T-cell (primary cell): Measurements from ENCODE around the gene CLCN7. TPM values are rescaled to one million over a fixed set of nuclear protein-coding genes. Genes with fewer than 3 reads are reported as not detected.

ENCODE experiments used
- ATAC-seq, 4 experiments: fragments of 200-7000 bp in 3 of 4; fragments of 150-1000 bp in 1 of 4; cut with Tn5 transposase; replicated peaks in 1 of 4; 1 replicate in 3 of 4; 2 replicates in 1 of 4; pipeline ENCODE4 v1.10.0; 2021; ENCODE audit warnings: moderate library complexity in 3 of 4, mild to moderate bottlenecking in 2 of 4, moderate number of reproducible peaks in 1 of 4
- CTCF ChIA-PET, 2 donors: fragments of 300-600 bp; sonication (Branson Sonifier 250); formaldehyde crosslinking; loops; one replicate each; lab custom pipeline; 2022; ENCODE audit warnings: antibody characterized with exemption in 2 of 2; lab: Charles Lee
- POLR2A ChIA-PET, 2 donors: fragments of 300-600 bp; sonication (Branson Sonifier 250); formaldehyde crosslinking; loops; one replicate each; lab custom pipeline; 2022; ENCODE audit warnings: antibody characterized with exemption in 2 of 2; lab: Charles Lee
- DNase-seq, 35 experiments: peaks; one replicate each; pipeline versions ENCODE4 v3.0.0 to v3.0.0-alpha.2; 2013 to 2023
- H3K27ac ChIP-seq: one replicate; pipeline ENCODE4 v1.5.1; 2013; ENCODE audit warnings: low read length
- H3K27me3 ChIP-seq, 2 experiments: replicated peaks in 1 of 2; 1 replicate in 1 of 2; 2 replicates in 1 of 2; pipeline versions ENCODE4 v1.6.1 to v1.7.0; 2013; ENCODE audit warnings: low read length in 1 of 2, mixed read lengths in 1 of 2; ENCODE audit not compliant: control insufficient read depth in 2 of 2, insufficient read depth in 2 of 2; ENCODE audit errors: extremely low read depth in 1 of 2
- H3K36me3 ChIP-seq, 2 donors: 1 replicate in 1 of 2; 2 replicates in 1 of 2; pipeline versions ENCODE4 v1.6.1 to v1.7.0; 2013; ENCODE audit warnings: low read length in 1 of 2; ENCODE audit not compliant: control insufficient read depth in 2 of 2, insufficient read depth in 1 of 2; ENCODE audit errors: extremely low read depth in 1 of 2
- H3K4me1 ChIP-seq, 2 experiments: 1 replicate in 1 of 2; 2 replicates in 1 of 2; pipeline versions ENCODE4 v1.6.1 to v1.7.0; 2013; ENCODE audit warnings: low read length in 2 of 2, mixed read lengths in 1 of 2; ENCODE audit not compliant: insufficient read depth in 2 of 2, control insufficient read depth in 1 of 2; ENCODE audit errors: extremely low read depth in 1 of 2
- H3K4me3 ChIP-seq, 2 donors: 1 replicate in 1 of 2; 2 replicates in 1 of 2; pipeline versions ENCODE4 v1.5.1 to v1.7.0; 2013; ENCODE audit warnings: mild to moderate bottlenecking in 2 of 2, low read length in 1 of 2, moderate library complexity in 1 of 2; ENCODE audit not compliant: control insufficient read depth in 1 of 2; ENCODE audit errors: extremely low read depth in 1 of 2
- H3K9me3 ChIP-seq: 2 replicates; pipeline ENCODE4 v1.7.0; 2013
- H3K27ac Mint-ChIP-seq, 2 donors: one replicate each; pipeline ENCODE4 v1.8.0; 2020 to 2021; ENCODE audit warnings: mild to moderate bottlenecking in 2 of 2, mixed read lengths in 2 of 2
- H3K27me3 Mint-ChIP-seq, 2 donors: one replicate each; pipeline ENCODE4 v1.8.0; 2021 to 2022; ENCODE audit warnings: mixed read lengths in 2 of 2
- H3K36me3 Mint-ChIP-seq: one replicate; pipeline ENCODE4 v1.8.0; 2021; ENCODE audit warnings: mixed read lengths
- H3K4me1 Mint-ChIP-seq, 3 donors: one replicate each; pipeline ENCODE4 v1.8.0; 2020 to 2022; ENCODE audit warnings: mixed read lengths in 3 of 3, mild to moderate bottlenecking in 1 of 3
- H3K4me3 Mint-ChIP-seq, 3 donors: one replicate each; pipeline ENCODE4 v1.8.0; 2020 to 2022; ENCODE audit warnings: mild to moderate bottlenecking in 3 of 3, mixed read lengths in 3 of 3, moderate library complexity in 3 of 3
- H3K9me3 Mint-ChIP-seq, 3 donors: one replicate each; pipeline ENCODE4 v1.8.0; 2020 to 2022; ENCODE audit warnings: mixed read lengths in 3 of 3
- WGBS: methylation state at CpG from one replicate; pipeline ENCODE4 v1.1.5; 2013; ENCODE audit warnings: missing lambda C conversion rate; ENCODE audit not compliant: insufficient coverage; 5-methylcytosine and 5-hydroxymethylcytosine counted together
- total RNA-seq, 35 experiments: library from RNA in 6 of 35; stranded (reverse) in 6 of 35; fragments of 120-200 nt in 1 of 35; gene quantifications; one replicate each; pipeline versions ENCODE4 v1.2.1 to v1.2.4 and lab custom pipeline; 2013 to 2026

CLCN7 gene
- total RNA-seq, 5 donors from 2014 or later (not counting 1 experiment from before 2014, with no cell fraction given) = 77.1 to 141 (median 114) TPM

- peak overlapping the region; percentile 80 to 85 for H3K4me3 ChIP-seq
- peak; percentile 1 to 17 (median 8) for ATAC-seq
- H3K4me1 ChIP-seq = peaks cover 14 to 25% of the 10 kb centered on the region in 2 experiments
- no peaks in the 10 kb centered on the region for H3K27me3 ChIP-seq
- DNase-seq = peak in 1 of 35 experiments; percentile 9
- peaks cover 18 to 19% of the 10 kb centered on the region in 2 donors for H3K36me3 ChIP-seq
- Mint-ChIP-seq H3K4me1 (peaks cover 12 to 18% (median 18%) of the 10 kb centered on the region in 3 donors), H3K27ac (peak overlapping the region; percentile 67 to 79), H3K36me3 (peaks cover 10% of the 10 kb centered on the region), H3K27me3 (no peaks in the 10 kb centered on the region), H3K9me3 (no peaks in the 10 kb centered on the region), H3K4me3 (peak overlapping the region; percentile 83 to 97 (median 93))
- ChIA-PET POLR2A (no interaction called here), CTCF (no interaction called here)
- WGBS = 6% methylated on average over 18 of the region's 30 CpGs
- H3K9me3 ChIP-seq = no peaks in the 10 kb centered on the region
- peak overlapping the region; percentile 18 for H3K27ac ChIP-seq
Measured at GRCh38 chr16:1493746-1494094, 18.9 kb upstream of the CLCN7 start.

- POLR2A ChIA-PET = interaction anchor here in 1 of 2 donors (0.6 kb wide), 1 partner anchor 1141 kb away, joined by 6 read pairs; the partner anchor contains the start of gene AXIN1
- CTCF ChIA-PET = interaction anchor here in 1 of 2 donors (0.6 kb wide), 1 partner anchor 204 kb away, joined by 3 read pairs; no protein-coding TSS in a partner anchor
- H3K4me3 ChIP-seq = peak within 1 kb of the TSS; percentile 80 to 85
- Mint-ChIP-seq H3K9me3 (no peaks in the 10 kb centered on the region), H3K27ac (peak within 1 kb of the TSS; percentile 99 to 100), H3K4me1 (peaks cover 12 to 18% (median 12%) of the 10 kb centered on the region in 3 donors), H3K36me3 (peaks cover 4% of the 10 kb centered on the region), H3K4me3 (peak within 1 kb of the TSS; percentile 83 to 97 (median 93)), H3K27me3 (no peaks in the 10 kb centered on the region)
- DNase-seq (peak; percentile 65 to 94 (median 82)), ATAC-seq (peak; percentile 89 to 93 (median 90))
- H3K27ac ChIP-seq = peak within 1 kb of the TSS; percentile 88
- no peaks in the 10 kb centered on the region for H3K9me3 ChIP-seq
- WGBS = under 1% methylated on average over 78 of the region's 89 CpGs
- peaks cover 16 to 18% of the 10 kb centered on the region in 2 donors for H3K36me3 ChIP-seq
- H3K27me3 ChIP-seq = no peaks in the 10 kb centered on the region
- H3K4me1 ChIP-seq = peaks cover 16 to 25% of the 10 kb centered on the region in 2 experiments
Measured at GRCh38 chr16:1492923-1493745, 18.3 kb upstream of the CLCN7 start, which contains the start of gene TELO2. Gene TELO2 (plus strand): TSS chr16:1493360. CDS start chr16:1494282, 922 bp downstream.

GRCh38 chr16:1492082-1492922 lies 17.5 kb upstream of the CLCN7 start:
- ChIA-PET CTCF (interaction anchor here in 1 of 2 donors (0.6 kb wide), 1 partner anchor 205 kb away, joined by 3 read pairs; no protein-coding TSS in a partner anchor), POLR2A (interaction anchor here in 1 of 2 donors (0.6 kb wide), 1 partner anchor 1140 kb away, joined by 6 read pairs; the partner anchor contains the start of gene AXIN1)
- peaks cover 11 to 18% (median 12%) of the 10 kb centered on the region in 3 donors for H3K4me1 Mint-ChIP-seq
- DNase-seq (peak in 2 of 35 experiments; percentile 11 to 21), ATAC-seq (no peak)
- H3K27ac Mint-ChIP-seq = peak overlapping the region; percentile 99 to 100
- WGBS = 89% methylated on average over 16 of the region's 23 CpGs
- H3K4me3 Mint-ChIP-seq = peak overlapping the region; percentile 83 to 97 (median 93)
- H3K27me3 ChIP-seq = no peaks in the 10 kb centered on the region
- peak overlapping the region; percentile 40 to 85 for H3K4me3 ChIP-seq
- H3K9me3 ChIP-seq = no peaks in the 10 kb centered on the region
- H3K27me3 Mint-ChIP-seq = no peaks in the 10 kb centered on the region
- H3K36me3 Mint-ChIP-seq = no peaks in the 10 kb centered on the region
- H3K27ac ChIP-seq = peak overlapping the region; percentile 88
- H3K36me3 ChIP-seq = peaks cover 12 to 18% of the 10 kb centered on the region in 2 donors
- H3K9me3 Mint-ChIP-seq = no peaks in the 10 kb centered on the region
- peaks cover 16 to 25% of the 10 kb centered on the region in 2 experiments for H3K4me1 ChIP-seq

DNA sequence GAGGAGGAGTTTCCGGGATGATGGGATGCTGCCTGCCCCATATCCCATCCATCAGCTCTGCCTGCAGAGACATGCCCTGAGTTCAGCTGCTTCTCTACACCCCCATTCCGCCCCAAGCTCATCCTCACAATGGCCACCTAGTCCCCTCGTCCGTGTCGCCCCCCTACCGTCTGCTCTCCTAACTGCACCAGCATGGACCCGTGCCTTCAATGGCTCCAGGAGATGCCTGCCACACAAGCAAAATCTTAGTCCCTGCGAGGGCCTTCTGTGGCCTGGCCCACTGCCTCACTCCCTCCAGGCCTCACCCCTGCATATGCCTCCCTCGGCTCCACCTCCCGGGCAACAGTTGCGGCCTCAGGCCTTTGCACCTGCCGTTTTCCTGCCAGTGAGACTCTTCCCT lies 16.5 kb upstream of the CLCN7 start:
- CTCF ChIA-PET = no interaction called here
- no peak overlapping the region for H3K4me3 ChIP-seq
- no peak overlapping the region for H3K27ac ChIP-seq
- H3K36me3 ChIP-seq = peaks cover 11 to 15% of the 10 kb centered on the region in 2 donors
- Mint-ChIP-seq H3K27ac (peak overlapping the region in 1 of 2 donors; percentile 36), H3K4me3 (no peak overlapping the region), H3K27me3 (no peaks in the 10 kb centered on the region), H3K9me3 (no peaks in the 10 kb centered on the region), H3K4me1 (peaks cover 11 to 16% (median 12%) of the 10 kb centered on the region in 3 donors), H3K36me3 (no peaks in the 10 kb centered on the region)
- DNase-seq (no peak), ATAC-seq (no peak)
- POLR2A ChIA-PET = no interaction called here
- H3K27me3 ChIP-seq = peaks cover 0 to 3% of the 10 kb centered on the region in 2 experiments
- H3K9me3 ChIP-seq = no peaks in the 10 kb centered on the region
- peaks cover 16 to 25% of the 10 kb centered on the region in 2 experiments for H3K4me1 ChIP-seq
- 97% methylated on average over 12 of the region's 12 CpGs for WGBS

GRCh38 chr16:1489077-1489476 lies 14.2 kb upstream of the CLCN7 start:
- ATAC-seq (no peak), DNase-seq (no peak)
- no peak overlapping the region for H3K27ac ChIP-seq
- no peak overlapping the region for H3K4me3 ChIP-seq
- Mint-ChIP-seq H3K27ac (no peak overlapping the region), H3K4me3 (no peak overlapping the region), H3K4me1 (peaks cover 10 to 14% (median 11%) of the 10 kb centered on the region in 3 donors), H3K36me3 (no peaks in the 10 kb centered on the region), H3K9me3 (no peaks in the 10 kb centered on the region), H3K27me3 (no peaks in the 10 kb centered on the region)
- WGBS = 98% methylated on average over 5 of the region's 12 CpGs
- peaks cover 16% of the 10 kb centered on the region in 2 experiments for H3K4me1 ChIP-seq
- CTCF ChIA-PET = no interaction called here
- no peaks in the 10 kb centered on the region for H3K9me3 ChIP-seq
- no peaks in the 10 kb centered on the region for H3K36me3 ChIP-seq
- peaks cover 0 to 3% of the 10 kb centered on the region in 2 experiments for H3K27me3 ChIP-seq
- POLR2A ChIA-PET = interaction anchor here in 1 of 2 donors (0.7 kb wide), 1 partner anchor 176 kb away, joined by 3 read pairs; no protein-coding TSS in a partner anchor
